Measurements from ENCODE around the gene NLE1. TPM values are rescaled to one million over a fixed set of nuclear protein-coding genes. Genes with fewer than 3 reads are reported as not detected.
"Not testable (repeated sequence)": the region's sequence is repeated elsewhere in the genome, so short reads cannot be mapped to it uniquely, and the experiment has no call there.

The NLE1 gene
- total RNA-seq, 2 donors from 2014 or later, result 7.8 to 10.5 TPM

DNA sequence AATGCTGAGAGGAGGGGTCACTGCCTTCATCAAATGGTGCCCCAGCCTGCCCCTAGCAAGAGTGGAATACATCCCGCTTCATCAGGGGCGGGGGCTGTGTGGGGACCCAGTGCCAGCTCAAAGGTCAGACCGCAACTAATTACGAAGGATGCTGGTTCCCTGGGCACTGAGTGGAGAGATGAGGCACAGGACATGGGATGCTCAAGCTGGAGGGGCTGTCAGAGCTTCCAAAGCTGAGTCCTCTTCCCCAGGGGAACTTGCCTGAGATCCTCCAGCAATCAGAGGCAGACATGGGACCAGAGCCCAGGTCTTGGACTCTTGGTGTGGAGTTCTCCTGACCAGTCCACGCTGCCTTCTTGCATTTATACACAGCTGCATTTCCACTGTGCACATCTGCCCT, 24.4 kb upstream of the NLE1 start:
- intact Hi-C loops (cut with DNase I, micrococcal nuclease), result loop anchor here in 1 of 2 donors (10.0 kb wide), 1 partner anchor 368 kb away; the partner anchor contains the start of gene SLFN12L
- DNase-seq (no peak), ATAC-seq (no peak)

DNA sequence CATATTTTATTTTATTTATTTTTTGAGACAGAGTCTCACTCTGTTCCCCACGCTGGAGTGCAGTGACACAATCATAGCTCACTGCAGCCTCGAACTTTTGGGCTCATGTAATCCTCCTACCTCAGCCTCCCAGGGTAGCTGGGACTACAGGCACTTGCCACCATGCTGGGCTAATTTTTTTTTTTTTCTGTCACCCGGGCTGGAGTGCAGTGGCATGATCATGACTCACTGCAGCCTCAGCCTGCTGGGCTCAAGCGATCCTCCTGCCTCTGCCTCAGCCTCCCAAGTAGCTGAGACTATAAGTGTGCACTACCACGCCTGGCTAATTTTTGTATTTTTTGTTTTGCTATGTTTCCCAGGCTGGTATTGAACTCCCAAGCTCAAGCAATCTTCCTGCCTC, 22.6 kb upstream of the NLE1 start:
- intact Hi-C loops (cut with DNase I, micrococcal nuclease), result loop anchor here in 1 of 2 donors (10.0 kb wide), 1 partner anchor 370 kb away; the partner anchor contains the start of gene SLFN12L
- ATAC-seq, result no peak
- DNase-seq, result no peak

DNA sequence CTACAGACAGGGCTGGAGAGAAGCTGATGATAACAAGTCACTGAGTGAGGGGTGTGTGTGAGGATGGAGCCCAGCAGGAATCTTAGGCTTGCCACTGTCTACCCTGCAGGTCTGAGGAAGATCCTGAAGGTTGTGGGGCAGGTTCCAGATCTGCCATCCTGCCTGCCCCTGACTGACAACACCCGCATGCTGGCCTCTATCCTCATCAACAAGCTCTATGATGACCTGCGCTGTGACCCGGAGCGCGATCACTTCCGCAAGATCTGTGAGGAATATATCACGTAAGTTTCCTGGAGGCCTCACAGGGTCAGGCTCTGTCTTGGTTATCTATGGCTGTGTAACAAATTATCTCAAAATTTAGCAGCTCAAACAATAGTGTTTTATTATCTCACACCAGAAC, 21.8 kb upstream of the NLE1 start:
- no peak for ATAC-seq
- intact Hi-C loops (cut with DNase I, micrococcal nuclease), result loop anchor here in 1 of 2 donors (10.0 kb wide), 1 partner anchor 371 kb away; the partner anchor contains the start of gene SLFN12L
- DNase-seq, result no peak

DNA sequence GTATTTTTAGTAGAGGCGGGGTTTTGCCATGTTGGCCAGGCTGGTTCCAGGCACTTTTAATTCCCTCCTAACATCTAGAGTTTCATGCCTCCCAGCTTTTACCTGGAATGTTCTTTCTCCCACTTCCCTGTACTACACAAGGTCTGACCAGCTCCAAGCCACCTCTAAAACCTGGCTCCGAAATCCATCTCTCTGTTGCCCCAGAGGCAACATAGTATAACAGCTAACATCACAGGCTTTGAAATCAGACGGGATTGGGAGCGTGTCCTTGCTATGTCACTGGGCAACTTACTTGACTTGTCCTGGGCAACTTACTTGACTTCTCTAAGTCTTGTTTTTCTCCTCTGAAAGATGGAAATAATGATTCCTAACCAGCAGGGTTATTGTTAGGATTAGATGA, 20.7 kb upstream of the NLE1 start:
- ATAC-seq (no peak), DNase-seq (no peak)
- intact Hi-C loops (cut with DNase I, micrococcal nuclease), result loop anchor here in 1 of 2 donors (10.0 kb wide), 1 partner anchor 372 kb away; the partner anchor contains the start of gene SLFN12L

DNA sequence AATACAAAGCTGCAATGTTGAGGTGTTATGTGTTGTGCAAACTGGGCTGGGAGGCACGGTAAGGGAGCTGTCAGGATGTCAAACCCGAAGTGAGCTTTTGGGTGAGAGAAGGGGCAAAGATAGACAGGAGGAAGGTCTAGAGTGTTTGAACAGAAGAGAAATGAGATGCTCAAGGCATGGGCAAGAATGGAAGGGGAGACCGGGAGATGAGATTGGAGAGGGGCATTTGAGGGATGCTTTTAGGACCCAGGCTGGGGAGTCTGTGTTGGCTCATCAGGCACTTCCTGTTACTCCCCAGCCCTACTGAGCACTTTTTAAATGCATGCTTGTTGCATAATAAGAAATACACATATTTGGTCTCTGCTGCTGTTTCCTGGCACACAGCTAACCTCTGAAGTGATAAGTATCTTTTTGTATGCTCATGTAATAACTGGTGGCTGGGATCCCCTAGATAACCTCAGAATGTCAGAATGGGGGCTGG, 19.2 kb upstream of the NLE1 start:
- ATAC-seq (no peak), DNase-seq (no peak)
- intact Hi-C loops (cut with DNase I, micrococcal nuclease), result loop anchor here in 1 of 2 donors (10.0 kb wide), 1 partner anchor 373 kb away; the partner anchor contains the start of gene SLFN12L

DNA sequence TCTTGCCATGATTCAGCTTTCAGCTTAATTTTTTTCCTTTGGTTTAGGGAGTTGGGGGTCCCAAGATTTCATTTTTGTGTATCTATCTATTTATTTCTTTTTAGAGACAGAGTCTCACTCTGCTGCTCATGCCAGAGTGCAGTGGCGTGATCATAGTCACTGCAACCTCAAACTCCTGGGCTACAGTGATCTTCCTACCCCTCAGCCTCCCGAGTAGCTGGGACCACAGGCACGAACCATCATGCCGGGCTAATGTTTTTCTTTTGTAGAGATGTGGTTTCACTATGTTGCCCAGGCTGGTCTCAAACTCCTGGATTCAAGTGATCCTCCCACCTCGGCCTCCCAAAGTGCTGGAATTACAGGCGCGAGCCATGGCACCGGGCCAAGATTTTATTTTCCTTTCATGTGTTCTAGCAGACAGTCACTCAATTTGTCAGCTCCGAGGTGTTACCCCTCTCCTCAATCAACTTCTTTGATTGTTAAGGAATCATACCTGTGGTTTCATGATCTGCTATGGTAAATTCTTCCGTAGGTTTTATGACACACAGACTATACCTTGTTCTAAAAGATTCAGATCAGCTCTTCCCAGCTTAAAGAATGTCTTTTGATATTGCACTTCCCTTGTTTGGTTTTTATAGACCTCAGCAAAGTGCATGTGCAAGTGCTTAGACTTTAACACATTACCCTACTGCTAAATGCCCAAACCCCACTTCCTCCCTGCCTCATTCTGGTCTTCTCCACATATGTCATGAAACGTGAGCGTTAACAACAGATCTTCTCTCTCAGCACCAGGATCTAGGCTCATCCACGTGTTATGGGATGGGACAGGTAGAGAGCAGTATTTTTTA, 18.5 kb upstream of the NLE1 start:
- DNase-seq (no peak), ATAC-seq (no peak)
- intact Hi-C loops (cut with DNase I, micrococcal nuclease), result loop anchor here in 1 of 2 donors (10.0 kb wide), 1 partner anchor 374 kb away; the partner anchor contains the start of gene SLFN12L

DNA sequence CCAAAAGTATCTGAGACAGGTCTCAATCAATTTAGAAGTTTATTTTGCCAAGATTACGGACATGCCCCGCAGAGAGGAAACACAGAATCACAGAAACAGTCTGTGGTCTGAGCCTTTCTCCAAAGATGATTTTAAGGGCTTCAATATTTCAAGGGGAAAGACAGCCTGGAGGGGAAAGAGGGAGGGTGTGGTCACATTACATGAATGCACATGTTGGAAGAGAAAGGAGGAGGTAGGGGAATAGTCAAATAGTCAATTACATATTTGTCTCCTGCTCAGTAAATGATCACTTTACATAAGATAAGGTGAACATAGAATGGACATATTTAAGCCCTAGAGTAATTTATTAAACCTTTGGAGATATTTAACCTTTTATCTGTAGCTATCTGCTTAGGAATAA, 17.8 kb upstream of the NLE1 start:
- intact Hi-C loops (cut with DNase I, micrococcal nuclease), result loop anchor here in 1 of 2 donors (10.0 kb wide), 1 partner anchor 375 kb away; the partner anchor contains the start of gene SLFN12L
- DNase-seq, result no peak
- no peak for ATAC-seq

DNA sequence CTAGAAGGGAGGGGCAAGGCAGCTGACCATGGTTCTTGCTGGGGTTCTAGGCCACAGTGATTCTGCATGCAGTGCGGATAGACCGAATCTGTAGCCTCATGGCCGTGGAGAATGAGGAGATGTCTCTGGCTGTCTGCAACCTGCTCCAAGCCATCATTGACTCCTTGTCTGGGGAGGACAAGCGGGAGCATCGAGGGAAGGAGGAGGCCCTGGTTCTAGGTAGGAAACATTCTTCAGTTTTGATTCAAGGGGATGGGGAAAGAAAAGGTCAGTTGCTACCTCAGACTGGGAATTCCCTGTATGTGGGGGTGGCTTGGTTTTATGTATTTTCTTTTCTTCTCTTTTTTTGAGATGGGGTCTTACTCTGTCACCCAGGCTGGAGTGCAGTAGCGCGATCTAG, 13.1 kb upstream of the NLE1 start:
- no peak for ATAC-seq
- intact Hi-C loops (cut with DNase I, micrococcal nuclease), result no loop called here

DNA sequence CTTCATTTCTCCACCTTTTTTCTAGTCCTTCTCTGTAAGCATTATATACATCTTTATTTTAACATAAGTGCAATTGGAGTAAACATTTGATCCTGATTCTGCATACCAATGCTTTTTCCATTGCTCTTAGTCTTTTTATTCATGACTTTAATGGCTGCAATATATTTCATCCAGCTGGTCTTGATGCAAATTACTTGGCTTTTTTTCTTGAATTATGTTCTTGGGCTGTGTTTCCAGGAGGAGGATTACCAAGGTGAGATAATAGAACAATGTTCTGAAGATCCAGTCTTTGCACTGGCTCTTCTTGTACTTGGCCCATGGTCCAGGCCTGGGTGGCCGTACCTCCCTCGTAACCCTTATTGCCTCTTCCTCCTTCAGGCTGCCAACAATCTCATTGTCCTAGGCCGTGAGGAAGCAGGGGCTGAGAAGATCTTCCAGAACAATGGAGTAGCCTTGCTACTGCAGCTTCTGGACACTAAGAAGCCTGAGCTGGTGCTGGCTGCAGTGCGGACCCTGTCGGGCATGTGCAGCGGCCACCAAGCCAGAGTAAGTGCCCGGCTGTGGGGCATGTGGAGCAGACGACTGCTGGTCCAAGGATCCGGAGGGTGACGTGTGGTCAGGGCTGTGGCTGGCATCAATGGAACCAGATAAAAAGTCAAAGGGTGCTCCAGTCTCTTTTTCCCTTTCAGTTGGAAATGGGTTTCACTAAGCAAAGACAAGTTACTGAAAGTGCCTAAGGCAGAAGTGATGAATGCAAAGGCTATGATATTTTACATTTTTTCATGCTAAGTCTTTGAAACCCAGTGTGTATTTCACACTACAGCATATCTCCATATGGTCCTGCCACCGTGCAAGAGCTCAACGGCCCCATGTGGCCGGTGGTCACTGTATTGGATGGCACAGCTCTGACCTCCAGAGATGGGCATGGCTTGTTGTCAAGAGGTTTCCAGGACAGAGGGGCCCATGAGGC, 12.4 kb upstream of the NLE1 start:
- intact Hi-C loops (cut with DNase I, micrococcal nuclease), result no loop called here
- ATAC-seq (no peak), DNase-seq (no peak)

More for the DNA sequence above, 13.1 kb upstream of the NLE1 start:
- DNase-seq, result no peak

DNA sequence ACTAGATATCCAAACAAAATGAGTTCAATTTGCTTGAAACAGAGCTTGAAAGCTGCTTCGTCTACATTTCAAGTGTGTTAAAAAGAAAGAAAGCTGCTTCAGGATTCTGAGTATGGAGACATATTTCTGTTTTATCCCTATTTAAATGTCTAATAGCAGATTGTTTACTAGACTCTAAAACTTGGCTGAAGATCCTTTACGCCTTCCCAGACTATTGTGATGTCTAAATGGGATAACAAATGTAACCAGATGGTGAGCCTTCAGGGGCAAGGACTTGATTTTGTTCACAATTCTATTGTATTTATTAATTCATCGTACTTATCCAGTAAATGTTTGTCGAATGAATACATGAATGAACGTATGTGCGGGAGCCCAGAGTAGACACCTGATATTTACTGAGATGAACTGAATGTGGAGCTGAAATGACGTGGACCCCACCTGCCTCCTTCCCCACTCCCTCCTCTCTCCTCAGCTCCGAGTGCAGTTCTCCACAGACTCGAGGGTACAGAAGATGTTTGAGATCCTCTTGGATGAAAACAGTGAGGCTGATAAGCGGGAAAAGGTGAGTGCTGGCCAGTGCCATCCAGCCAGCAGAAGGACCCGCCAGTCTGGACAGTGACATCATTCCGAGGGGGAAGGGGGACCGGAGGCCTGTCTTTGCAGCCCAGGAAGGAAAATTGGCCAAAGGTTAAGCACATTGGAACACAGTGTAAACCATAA, 10.5 kb upstream of the NLE1 start:
- no peak for DNase-seq
- intact Hi-C loops (cut with DNase I, micrococcal nuclease), result no loop called here
- ATAC-seq, result no peak

DNA sequence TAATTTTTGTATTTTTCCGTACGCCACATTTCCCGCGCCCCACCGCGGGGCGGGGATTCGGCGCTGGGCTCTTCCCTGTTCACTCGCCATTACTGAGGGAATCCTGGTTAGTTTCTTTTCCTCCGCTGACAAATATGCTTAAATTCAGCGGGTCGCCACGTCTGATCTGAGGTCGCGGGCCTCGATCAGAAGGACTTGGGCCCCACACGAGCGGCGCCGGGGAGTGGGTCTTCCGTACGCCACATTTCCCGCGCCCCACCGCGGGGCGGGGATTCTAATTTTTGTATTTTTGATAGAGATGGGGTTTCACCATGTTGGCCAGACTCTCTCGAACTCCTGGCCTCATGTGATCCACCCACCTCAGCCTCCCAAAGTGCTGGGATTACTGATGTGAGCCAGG, 9.0 kb upstream of the NLE1 start:
- intact Hi-C loops (cut with DNase I, micrococcal nuclease); DNase-seq; ATAC-seq: not testable (repeated sequence)

DNA sequence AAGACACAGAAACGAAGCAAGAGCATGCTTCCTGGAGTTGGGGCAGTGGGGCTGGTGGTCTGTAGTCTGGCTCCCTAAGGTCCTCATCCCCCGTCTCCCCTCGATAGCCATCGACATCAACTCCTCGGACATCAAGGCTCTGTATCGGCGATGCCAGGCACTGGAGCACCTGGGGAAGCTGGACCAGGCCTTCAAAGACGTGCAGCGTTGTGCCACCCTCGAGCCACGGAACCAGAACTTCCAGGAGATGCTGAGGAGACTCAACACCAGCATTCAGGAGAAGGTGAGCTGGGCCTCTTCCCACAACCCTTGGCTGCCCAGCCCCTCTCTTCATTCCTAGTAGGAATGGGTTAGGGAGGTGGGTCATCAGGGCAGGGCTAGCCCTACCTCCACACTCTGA, 7.8 kb upstream of the NLE1 start:
- intact Hi-C loops (cut with DNase I, micrococcal nuclease), result no loop called here
- DNase-seq (no peak), ATAC-seq (no peak)

DNA sequence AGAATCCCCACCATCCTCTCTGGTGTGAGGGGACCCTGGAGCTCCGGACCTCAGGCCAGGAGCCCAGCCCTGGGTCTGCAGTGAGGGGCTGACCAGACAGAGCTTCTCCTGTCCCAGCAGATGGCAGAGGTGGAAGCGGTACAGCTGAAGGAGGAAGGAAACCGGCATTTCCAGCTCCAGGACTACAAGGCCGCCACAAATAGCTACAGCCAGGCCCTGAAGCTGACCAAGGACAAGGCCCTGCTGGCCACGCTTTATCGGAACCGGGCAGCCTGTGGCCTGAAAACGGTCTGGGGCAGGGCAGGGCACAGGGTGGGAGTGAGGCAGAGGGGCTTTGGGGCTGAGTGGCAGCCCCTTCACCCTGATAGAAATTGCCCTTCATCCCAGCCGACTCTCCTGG, 6.0 kb upstream of the NLE1 start:
- intact Hi-C loops (cut with DNase I, micrococcal nuclease), result no loop called here
- ATAC-seq, result no peak
- no peak for DNase-seq

DNA sequence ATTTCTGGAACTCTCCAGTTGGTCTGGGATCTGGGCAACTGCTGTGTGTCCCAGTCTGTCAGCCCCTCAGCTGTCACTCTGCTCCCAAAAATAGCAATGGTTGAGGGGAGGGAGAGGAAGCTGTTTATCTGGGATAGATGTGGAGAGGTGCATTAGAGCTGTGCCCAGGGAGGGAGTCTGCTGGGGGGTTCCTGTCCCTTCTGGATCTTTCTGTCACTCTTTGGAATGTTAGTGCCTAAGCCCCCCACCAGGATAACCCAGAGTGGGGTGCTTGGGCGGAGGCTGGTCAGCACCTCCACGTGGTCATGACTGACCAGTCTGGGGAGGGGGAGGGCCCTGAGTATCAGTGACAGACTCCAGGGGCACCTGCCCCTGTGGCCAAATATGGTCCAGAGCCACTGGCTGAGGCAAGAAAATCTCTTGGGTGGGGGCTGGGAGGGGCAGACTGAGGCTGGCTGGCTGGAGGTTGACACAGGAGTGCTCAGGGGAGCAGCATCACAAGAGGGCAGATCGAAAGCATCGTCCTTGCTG, 5.3 kb upstream of the NLE1 start, which contains the start of gene UNC45B:
UNC45B (plus strand) TSS at position 443 of the 531 bp plus-strand sequence. CDS start 447 bp downstream, outside the sequence.
- no peak for ATAC-seq

DNA sequence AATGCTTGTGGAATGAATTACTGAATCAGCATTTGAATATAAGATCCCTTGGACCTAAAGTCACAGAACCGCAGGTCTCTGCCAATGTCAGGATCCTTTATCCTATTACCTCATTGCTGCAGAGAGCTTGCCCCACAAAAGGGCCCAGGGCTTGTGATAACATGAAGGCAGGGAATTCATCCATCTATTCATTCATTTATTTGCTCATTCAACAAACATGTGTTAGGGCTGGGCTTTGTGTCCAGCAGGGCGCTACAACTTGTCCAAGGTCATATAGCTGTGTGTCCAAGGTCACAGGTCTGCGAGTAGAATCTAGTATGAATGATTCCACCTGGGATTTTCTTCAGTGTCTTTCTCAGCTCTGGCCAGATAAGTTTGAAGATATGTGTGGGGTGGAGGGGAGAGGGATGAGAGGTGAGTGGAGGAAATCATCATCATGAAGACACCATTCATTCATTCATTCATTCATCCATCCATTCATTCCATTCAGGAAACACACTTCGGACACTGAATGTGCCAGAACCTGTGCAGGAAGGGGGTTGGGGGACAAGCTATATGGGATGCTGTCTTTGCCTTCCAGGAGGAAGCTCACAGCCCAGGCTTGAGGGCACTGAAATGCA, 4.2 kb upstream of the NLE1 start:
- intact Hi-C loops (cut with DNase I, micrococcal nuclease), result no loop called here

More for the DNA sequence above, 5.3 kb upstream of the NLE1 start, which contains the start of gene UNC45B:
- no peak for DNase-seq
- intact Hi-C loops (cut with DNase I, micrococcal nuclease), result no loop called here

DNA sequence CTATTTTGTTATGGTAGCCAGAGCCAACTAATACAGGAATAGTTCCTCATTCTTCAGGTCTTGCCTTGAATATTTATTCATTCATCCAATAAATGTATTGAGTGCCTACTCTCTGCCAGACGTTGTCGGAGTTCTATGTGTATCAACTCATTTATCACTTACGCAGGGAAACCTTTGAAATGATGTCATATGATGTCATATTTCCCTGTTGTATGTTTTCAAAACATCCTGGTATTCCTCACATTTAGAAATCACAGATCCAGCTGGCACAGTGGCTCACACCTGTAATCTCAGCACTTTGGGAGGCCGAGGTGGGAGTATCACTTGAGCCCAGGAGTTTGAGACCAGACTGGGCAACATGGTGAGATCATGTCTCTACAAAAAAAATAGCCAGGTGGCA, 2.7 kb upstream of the NLE1 start:
- ATAC-seq (no peak), DNase-seq (no peak)
- intact Hi-C loops (cut with DNase I, micrococcal nuclease), result no loop called here

More for the DNA sequence above, 4.2 kb upstream of the NLE1 start:
- ATAC-seq (no peak), DNase-seq (no peak)

DNA sequence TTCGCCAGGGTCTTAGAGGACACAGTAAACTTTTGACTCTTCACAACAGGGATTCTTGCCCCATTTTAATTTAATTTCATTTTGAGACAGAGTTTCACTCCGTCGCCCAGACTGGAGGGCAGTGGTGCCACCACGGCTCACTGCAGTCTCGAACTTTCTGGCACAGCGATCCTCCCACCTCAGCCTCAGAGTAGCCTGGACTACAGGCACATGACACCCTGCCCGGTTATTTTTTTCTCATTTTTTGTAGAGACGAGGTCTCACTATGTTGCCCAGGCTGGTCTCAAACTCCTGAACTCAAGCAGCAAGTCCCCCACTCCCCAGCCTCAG, 329 bp upstream of the NLE1 start:
- intact Hi-C loops (cut with DNase I, micrococcal nuclease), result no loop called here
- no peak for ATAC-seq
- DNase-seq, result no peak

DNA sequence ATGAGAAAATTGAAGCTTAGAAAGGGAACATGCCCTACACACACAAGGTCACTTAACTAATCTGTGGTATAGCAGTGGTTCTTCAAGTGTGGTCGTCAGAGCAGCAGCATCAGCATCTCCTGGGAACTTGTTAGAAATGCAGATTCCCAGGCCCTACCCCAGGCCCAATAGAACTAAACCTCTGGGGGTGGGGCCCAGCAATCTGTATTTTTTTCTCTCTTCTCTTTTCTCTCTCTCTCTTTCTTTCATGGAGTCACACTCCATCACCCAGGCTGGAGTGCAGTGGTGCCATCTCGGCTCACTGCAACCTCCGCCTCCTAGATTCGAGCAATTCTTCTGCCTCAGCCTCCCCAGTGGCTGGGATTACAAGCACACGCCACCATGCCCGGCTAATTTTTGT, 3.9 kb downstream of the NLE1 start:
- DNase-seq, result no peak
- intact Hi-C loops (cut with DNase I, micrococcal nuclease), result no loop called here
- ATAC-seq, result no peak
